Mesenteric fat pad (tissue), 1 donor: ENCODE results near the gene AJAP1. TPM values are rescaled to one million over a fixed set of nuclear protein-coding genes. Genes with fewer than 3 reads are reported as not detected.
"Not testable (repeated sequence)": the region's sequence is repeated elsewhere in the genome, so short reads cannot be mapped to it uniquely, and the experiment has no call there.

Experiments used
- DNase-seq: peaks from one replicate; pipeline ENCODE4 v3.0.0-alpha.2; 2020; ENCODE audit warnings: low spot score
- total RNA-seq: library from RNA; stranded (reverse); fragmentation: NEBNext Ultra II Directional; extraction: Animal tissue kit (Norgen Biotek cat#: 25700); gene quantifications from one replicate; pipeline ENCODE4 v1.2.1, GENCODE V29; 2021
- donor health status: DM: yes; HTN: yes; CAD: no.

Gene AJAP1
- total RNA-seq, 1 donor from 2014 or later, result 0.55 TPM

- no peak for DNase-seq
Observed at GRCh38 chr1:4656533-4657140, 2.2 kb downstream of the AJAP1 start.

GRCh38 chr1:4657244-4657789 lies 2.9 kb downstream of the AJAP1 start:
- DNase-seq, result no peak

- no peak for DNase-seq
Observed at GRCh38 chr1:4657960-4658541, 3.6 kb downstream of the AJAP1 start.

GRCh38 chr1:4658643-4659628 lies 4.5 kb downstream of the AJAP1 start:
- no peak for DNase-seq

DNA sequence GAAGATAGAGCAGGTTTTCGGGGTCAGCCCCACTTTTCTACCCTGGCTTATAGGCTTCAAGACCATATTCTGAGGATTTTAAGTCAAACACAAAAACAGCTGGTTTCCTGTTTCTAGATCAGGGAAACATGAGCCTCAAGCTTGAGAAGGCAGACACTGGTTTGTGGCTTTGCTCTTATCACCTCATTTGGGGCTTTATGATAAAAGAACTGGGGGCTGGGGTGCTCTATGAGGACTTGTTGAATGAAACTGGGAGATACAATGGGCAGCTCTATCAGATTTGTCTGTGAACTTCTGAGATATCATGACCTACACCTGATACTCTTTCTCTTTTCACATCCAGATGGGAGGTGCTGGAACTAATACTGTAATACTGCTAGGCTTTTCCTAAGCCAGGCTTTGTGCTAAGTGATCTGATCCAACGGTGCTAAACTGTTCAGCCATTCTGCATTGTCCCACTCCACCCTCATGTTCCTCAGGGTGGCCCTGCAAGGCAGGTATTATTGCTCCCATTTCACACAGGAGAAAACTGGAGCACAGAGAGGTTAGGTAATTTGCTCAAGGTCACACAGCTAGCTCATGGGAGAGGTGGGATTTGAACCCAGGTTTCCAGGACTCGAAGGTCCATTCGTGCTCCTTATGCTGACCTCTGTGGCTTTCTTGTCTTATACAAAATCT lies 6.6 kb downstream of the AJAP1 start:
- no peak for DNase-seq

DNA sequence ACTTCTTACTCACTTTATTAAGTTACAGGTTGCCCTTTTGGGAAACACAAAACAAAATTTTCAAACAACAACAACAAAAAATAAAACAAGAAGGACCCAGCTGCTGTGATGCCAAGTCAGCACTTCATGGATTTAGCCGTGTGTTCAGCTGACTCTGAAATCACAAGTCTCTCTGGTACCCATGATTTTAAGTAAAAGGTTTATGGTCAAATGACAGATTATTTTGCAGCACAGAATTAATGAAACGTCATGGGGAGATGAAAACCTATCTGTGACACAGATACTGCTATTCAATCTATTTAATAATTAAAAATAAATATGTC lies 7.1 kb downstream of the AJAP1 start:
- DNase-seq, result no peak

DNA sequence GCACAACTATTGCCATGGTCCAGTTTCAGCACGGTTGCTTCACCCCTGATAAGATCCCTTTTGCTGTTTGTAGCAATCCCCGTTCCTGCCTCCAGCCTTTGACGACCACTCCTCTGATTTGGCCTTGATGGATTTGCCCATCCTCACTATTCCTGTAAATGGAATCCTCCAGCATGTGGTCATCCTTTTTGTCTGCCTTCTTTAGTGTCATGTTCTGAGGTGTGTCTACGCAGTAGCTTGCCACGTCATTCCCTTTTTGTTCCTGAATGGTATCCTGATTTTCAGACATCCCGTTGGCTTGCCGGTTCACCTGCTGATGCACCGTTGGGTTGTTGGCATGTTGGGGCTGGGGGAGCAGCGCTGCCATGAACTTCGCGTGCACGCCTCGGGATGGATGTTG lies 7.8 kb downstream of the AJAP1 start:
- no peak for DNase-seq

GRCh38 chr1:4662723-4663122 lies 8.3 kb downstream of the AJAP1 start:
- no peak for DNase-seq

DNA sequence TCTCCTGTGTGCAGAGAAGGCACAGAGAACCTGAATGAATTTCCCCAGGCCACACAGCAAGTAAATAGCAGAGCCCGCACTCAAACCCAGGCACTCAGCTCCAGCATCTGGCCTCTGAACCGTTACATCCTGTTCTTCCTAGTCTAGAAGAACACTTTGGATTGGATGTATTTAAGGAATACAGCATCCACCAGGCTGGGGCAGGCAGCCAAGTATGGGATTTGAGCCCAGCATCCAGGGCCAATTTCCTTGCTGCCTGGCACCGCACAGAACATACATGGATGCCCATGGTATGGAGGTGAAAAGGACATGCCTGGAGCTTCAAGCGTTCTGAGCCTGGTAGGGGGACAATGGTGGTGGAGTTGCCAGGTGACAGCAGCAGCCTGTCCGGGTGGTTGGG lies 9.7 kb downstream of the AJAP1 start:
- DNase-seq, result no peak

GRCh38 chr1:4664606-4665005 lies 10.2 kb downstream of the AJAP1 start:
- no peak for DNase-seq

- DNase-seq, result no peak
Observed at GRCh38 chr1:4665456-4665855, 11.0 kb downstream of the AJAP1 start.

DNA sequence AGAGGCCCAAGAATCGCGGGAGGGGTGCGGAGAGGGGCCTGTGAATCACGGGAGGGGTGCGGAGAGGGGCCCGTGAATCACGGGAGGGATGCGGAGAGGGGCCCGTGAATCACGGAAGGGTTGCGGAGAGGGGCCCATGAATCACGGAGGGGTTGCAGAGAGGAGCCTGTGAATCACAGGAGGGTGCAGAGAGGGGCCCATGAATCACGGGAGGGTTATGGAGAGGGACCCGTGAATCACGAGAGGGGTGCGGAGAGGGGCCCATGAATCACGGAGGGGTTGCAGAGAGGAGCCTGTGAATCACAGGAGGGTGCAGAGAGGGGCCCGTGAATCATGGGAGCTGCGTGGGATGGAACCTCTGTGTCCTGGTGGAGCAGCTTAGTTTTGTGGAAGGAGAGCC lies 12.3 kb downstream of the AJAP1 start:
- not testable (repeated sequence) for DNase-seq

- no peak for DNase-seq
Observed at GRCh38 chr1:4668743-4669700, 14.6 kb downstream of the AJAP1 start.

DNA sequence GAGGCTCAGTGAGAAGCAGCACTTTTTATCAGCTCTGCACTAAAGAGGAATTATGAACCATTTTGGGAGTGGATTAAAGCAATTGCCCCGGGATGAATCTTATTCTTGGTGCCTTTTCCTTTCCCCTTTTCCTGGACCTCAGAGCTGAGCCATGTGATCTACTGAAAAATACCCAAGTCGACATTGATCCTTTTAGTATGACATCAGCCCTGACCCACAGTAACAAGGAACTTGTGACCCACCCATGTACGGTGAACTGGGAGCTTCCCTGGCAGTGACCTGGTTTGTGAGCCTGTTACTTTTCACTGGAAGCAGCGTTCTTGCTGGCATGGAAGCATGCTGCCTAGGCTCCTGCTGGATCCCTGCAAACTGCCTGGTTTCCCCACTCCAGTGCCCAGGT lies 15.9 kb downstream of the AJAP1 start:
- no peak for DNase-seq

GRCh38 chr1:4671828-4672227 lies 17.4 kb downstream of the AJAP1 start:
- no peak for DNase-seq

GRCh38 chr1:4673494-4673893 lies 19.1 kb downstream of the AJAP1 start:
- no peak for DNase-seq

DNA sequence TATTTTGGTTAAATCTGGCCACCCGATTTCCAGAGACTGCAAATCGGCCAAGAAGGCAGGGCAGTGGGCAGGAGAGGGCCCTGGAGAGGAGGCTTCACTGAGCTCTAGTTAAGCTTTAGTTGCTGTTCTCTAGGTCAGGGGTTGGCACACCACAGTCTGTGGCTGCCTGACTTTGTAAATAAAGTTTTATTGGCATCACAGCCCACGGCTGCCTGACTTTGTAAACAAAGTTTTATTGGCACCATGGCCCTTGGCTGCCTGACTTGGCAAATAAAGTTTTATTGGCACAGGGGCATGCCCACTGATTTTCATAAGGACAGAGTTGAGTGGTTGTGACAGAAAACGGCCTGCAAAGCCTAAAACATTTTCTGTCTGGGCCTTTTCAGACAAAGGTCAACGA lies 19.7 kb downstream of the AJAP1 start:
- DNase-seq, result no peak

- no peak for DNase-seq
Observed at GRCh38 chr1:4674676-4675075, 20.3 kb downstream of the AJAP1 start.

DNA sequence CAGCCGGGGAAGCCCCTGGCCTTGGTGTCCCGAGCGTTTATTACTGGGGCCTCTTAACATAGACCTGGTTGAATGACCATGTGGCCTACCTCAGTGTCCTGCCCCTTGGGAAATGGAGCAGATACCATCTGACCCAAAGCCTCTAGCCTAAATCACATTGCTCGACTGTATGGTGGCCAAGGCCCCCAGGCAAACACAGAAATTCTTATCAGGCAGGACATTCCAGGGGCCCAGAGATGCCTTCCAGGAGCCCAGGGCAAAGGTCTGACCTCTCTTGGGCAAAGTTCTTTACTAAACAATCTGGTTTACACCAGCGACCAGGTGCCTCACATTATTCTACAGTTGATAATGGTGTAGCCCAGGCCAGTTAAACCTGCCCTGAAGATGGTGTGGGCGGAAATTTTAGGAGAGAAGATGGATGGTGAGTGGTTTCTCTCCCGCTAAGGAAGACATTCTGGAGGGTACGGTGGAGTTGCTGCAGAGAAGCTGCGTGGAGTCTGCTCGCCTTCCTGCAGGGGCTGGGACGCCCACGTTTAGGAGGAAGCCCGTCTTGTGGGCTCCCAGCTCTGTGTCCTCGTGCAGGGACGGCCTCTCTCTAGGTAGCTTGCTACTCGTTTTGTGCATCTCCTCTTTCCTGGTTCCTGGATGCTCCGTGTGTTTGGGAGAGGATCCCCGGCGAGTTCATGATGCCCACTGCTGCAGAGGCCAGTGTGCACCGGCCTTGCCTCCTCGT lies 21.2 kb downstream of the AJAP1 start:
- DNase-seq, result no peak

- no peak for DNase-seq
Observed at GRCh38 chr1:4676253-4676652, 21.8 kb downstream of the AJAP1 start.
